Heart right ventricle (tissue), 16 donors: ENCODE results near the gene ADGRD2. TPM values are rescaled to one million over a fixed set of nuclear protein-coding genes. Genes with fewer than 3 reads are reported as not detected.

Source experiments
- ATAC-seq, 8 donors: fragments of 200-7000 bp; cut with Tn5 transposase; one replicate each; pipeline ENCODE4 v1.9.1; 2020; ENCODE audit warnings: mild to moderate bottlenecking in 8 of 8, moderate library complexity in 8 of 8, moderate number of reproducible peaks in 1 of 8
- DNase-seq, 2 donors: peaks; one replicate each; pipeline ENCODE4 v3.0.0-alpha.2; 2020
- H3K27ac ChIP-seq, 10 donors: fragments of 200-600 bp; sonication (generic) in 2 of 10; one replicate each; pipeline versions ENCODE4 v1.5.0 to v1.8.0; 2020 to 2022; ENCODE audit warnings: mild to moderate bottlenecking in 3 of 10
- H3K27me3 ChIP-seq, 7 donors: fragments of 200-600 bp; one replicate each; pipeline ENCODE4 v1.8.0; 2021 to 2022; ENCODE audit warnings: mild to moderate bottlenecking in 2 of 7
- H3K36me3 ChIP-seq, 9 donors: fragments of 200-600 bp; sonication (generic) in 1 of 9; one replicate each; pipeline versions ENCODE4 v1.5.0 to v1.8.0; 2020 to 2022; ENCODE audit warnings: mild to moderate bottlenecking in 2 of 9
- H3K4me1 ChIP-seq, 9 donors: fragments of 200-600 bp; sonication (generic) in 1 of 9; one replicate each; pipeline versions ENCODE4 v1.5.0 to v1.8.0; 2020 to 2022; ENCODE audit warnings: mild to moderate bottlenecking in 4 of 9
- H3K4me3 ChIP-seq, 10 donors: fragments of 200-600 bp; sonication (generic) in 2 of 10; one replicate each; pipeline versions ENCODE4 v1.5.0 to v1.8.0; 2020 to 2022; ENCODE audit warnings: mild to moderate bottlenecking in 7 of 10, moderate library complexity in 2 of 10
- H3K9me3 ChIP-seq, 11 donors: fragments of 200-600 bp in 10 of 11; sonication (generic) in 2 of 11; one replicate each; pipeline versions ENCODE4 v1.5.0 to v1.8.0; 2013 to 2022; ENCODE audit warnings: mild to moderate bottlenecking in 2 of 11, control low read depth in 1 of 11, moderate library complexity in 1 of 11
- WGBS, 2 donors: extraction: QIAGEN DNeasy Blood & Tissue Kit; methylation state at CpG; one replicate each; pipeline ENCODE4 v1.1.7; 2013; ENCODE audit warnings: inconsistent platforms in 1 of 2; 5-methylcytosine and 5-hydroxymethylcytosine counted together
- intact Hi-C, 10 donors: fragments of 100-400 bp; cut with DNase I; formaldehyde crosslinking; loops; one replicate each; pipeline versions ENCODE4 v1.11.1 to v1.14.2; 2022
- polyA plus RNA-seq, 2 donors: library from polyadenylated mRNA; stranded (reverse); fragments of 200-250 nt; gene quantifications; one replicate each; pipeline ENCODE4 v1.2.3, GENCODE V29; 2013
- total RNA-seq, 10 donors: library from RNA; stranded (reverse); fragmentation: NEBNext Ultra II Directional in 3 of 10; extraction: Animal tissue kit (Norgen Biotek cat#: 25700) in 3 of 10; gene quantifications; one replicate each; pipeline versions ENCODE4 v1.2.1 to v1.2.4, GENCODE V29; 2021 to 2023
- TF ChIP-seq, protein P1 (sequence below), 9 donors: fragments of 200-600 bp; sonication (generic) in 2 of 9; IDR thresholded peaks; one replicate each; pipeline versions ENCODE4 v1.5.0 to v1.8.0; 2021 to 2022; ENCODE audit warnings: antibody characterized with exemption in 9 of 9, mild to moderate bottlenecking in 5 of 9, moderate library complexity in 1 of 9
- donor health status: Arrhythmogenic right ventricular cardiomyopathy.
- donor health status: ischemic (EF 13 %, LVEDD 7.1; RV severe dilation, severe dysfunction).
- donor health status: healthy with polysubstance abuse.
- donor health status: DM: no; HTN: yes; CAD: no.
- donor health status: DM: no; HTN: no; CAD: no.
- donor health status: ischemic (EF 25% LVEDD 6.9; RV normal size, moderate dysfunction).
- donor health status: ischemic (EF 25% LVEDD 5.7; RV mildly dilated, moderate dysfunction).
- donor health status: healthy.
- donor health status: DM: yes; HTN: yes; CAD: no.
- donor health status: Ischemic cardiomyopathy.
- donor health status: ischemic (EF 35%, LVEDD 5.7; RV mildly dilated, moderate dysfunction).
- donor health status: nonischemic (EF 11% LVEDD 7.7; RV severe dilation, severe dysfunction).
- donor health status: DM: yes; HTN: yes; CAD: no.
- donor health status: PGD.
- donor health status: ischemic (EF 29% LVEDD 5.4; RV normal size, mild dysfunction).
- donor health status: nonischemic (EF 23%, LVEDD 6.1; RV moderate dilation, normal function).

Gene ADGRD2
- total and polyA plus RNA-seq, 12 donors: 0.03 to 0.68 TPM; not detected in 10

DNA sequence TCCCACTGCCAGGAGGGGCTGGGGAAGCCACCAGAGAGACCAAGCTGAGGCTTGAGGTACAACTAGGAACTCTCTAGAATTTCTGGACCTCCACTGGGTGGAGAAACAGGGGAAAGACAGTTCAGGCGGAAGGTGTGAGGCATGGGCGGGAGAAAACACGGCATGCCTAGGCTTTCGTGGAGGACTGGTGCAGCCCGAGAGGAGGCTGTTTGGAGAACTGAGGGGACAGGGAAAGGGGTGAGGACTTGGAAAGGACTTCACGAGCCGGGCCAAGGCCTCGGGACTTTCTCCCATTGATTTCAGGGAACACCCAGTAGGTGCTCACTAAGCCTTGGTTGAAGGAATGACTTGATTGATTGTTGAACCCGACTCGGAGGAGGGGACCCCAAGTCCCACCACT is 9.5 kb upstream of the ADGRD2 start:
- TF ChIP-seq, protein P1, sequence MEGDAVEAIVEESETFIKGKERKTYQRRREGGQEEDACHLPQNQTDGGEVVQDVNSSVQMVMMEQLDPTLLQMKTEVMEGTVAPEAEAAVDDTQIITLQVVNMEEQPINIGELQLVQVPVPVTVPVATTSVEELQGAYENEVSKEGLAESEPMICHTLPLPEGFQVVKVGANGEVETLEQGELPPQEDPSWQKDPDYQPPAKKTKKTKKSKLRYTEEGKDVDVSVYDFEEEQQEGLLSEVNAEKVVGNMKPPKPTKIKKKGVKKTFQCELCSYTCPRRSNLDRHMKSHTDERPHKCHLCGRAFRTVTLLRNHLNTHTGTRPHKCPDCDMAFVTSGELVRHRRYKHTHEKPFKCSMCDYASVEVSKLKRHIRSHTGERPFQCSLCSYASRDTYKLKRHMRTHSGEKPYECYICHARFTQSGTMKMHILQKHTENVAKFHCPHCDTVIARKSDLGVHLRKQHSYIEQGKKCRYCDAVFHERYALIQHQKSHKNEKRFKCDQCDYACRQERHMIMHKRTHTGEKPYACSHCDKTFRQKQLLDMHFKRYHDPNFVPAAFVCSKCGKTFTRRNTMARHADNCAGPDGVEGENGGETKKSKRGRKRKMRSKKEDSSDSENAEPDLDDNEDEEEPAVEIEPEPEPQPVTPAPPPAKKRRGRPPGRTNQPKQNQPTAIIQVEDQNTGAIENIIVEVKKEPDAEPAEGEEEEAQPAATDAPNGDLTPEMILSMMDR (IDR thresholded peaks at IDR 0.05): no peak
- Histone ChIP-seq H3K9me3 (peaks cover 0 to 6% (median 0%) of the 10 kb centered on the region in 11 donors), H3K36me3 (no peaks in the 10 kb centered on the region), H3K4me3 (no peak overlapping the region), H3K27ac (no peak overlapping the region), H3K4me1 (no peaks in the 10 kb centered on the region), H3K27me3 (peaks cover 0 to 8% (median 3%) of the 10 kb centered on the region in 7 donors)
- WGBS, 2 donors: 75 to 77% methylated on average over 10 of the region's 10 CpGs
- DNase-seq: no peak
- intact Hi-C loops: no loop called here
- no peak for ATAC-seq

GRCh38 chr9:124441291-124441690 is 9.0 kb upstream of the ADGRD2 start:
- 79 to 82% methylated on average over 15 to 16 of the region's 16 CpGs for WGBS, 2 donors
- H3K4me1 ChIP-seq: no peaks in the 10 kb centered on the region
- no peak for ATAC-seq
- DNase-seq: no peak
- peaks cover 0 to 6% (median 0%) of the 10 kb centered on the region in 11 donors for H3K9me3 ChIP-seq
- TF ChIP-seq, protein P1 (IDR thresholded peaks at IDR 0.05): no peak
- no peaks in the 10 kb centered on the region for H3K36me3 ChIP-seq
- peaks cover 0 to 8% (median 3%) of the 10 kb centered on the region in 7 donors for H3K27me3 ChIP-seq
- intact Hi-C loops: no loop called here
- no peak overlapping the region for H3K27ac ChIP-seq
- no peak overlapping the region for H3K4me3 ChIP-seq

- peaks cover 0 to 8% (median 3%) of the 10 kb centered on the region in 7 donors for H3K27me3 ChIP-seq
- peaks cover 0 to 6% (median 0%) of the 10 kb centered on the region in 11 donors for H3K9me3 ChIP-seq
- intact Hi-C loops: no loop called here
- DNase-seq (no peak), ATAC-seq (no peak)
- peaks cover 0 to 2% (median 0%) of the 10 kb centered on the region in 9 donors for H3K4me1 ChIP-seq
- H3K4me3 ChIP-seq: no peak overlapping the region
- H3K27ac ChIP-seq: no peak overlapping the region
- no peaks in the 10 kb centered on the region for H3K36me3 ChIP-seq
- TF ChIP-seq, protein P1 (IDR thresholded peaks at IDR 0.05): no peak
Measured at GRCh38 chr9:124442379-124442778, 7.9 kb upstream of the ADGRD2 start.

- 82 to 88% methylated on average over 3 of the region's 3 CpGs for WGBS, 2 donors
- DNase-seq: no peak
- no peaks in the 10 kb centered on the region for H3K36me3 ChIP-seq
- peaks cover 0 to 8% (median 3%) of the 10 kb centered on the region in 7 donors for H3K27me3 ChIP-seq
- H3K27ac ChIP-seq: no peak overlapping the region
- no peak for ATAC-seq
- no peak overlapping the region for H3K4me3 ChIP-seq
- H3K4me1 ChIP-seq: peaks cover 0 to 6% (median 0%) of the 10 kb centered on the region in 9 donors
- TF ChIP-seq, protein P1 (IDR thresholded peaks at IDR 0.05): no peak
- intact Hi-C loops: no loop called here
- H3K9me3 ChIP-seq: peaks cover 0 to 6% (median 0%) of the 10 kb centered on the region in 11 donors
Measured at GRCh38 chr9:124442826-124443225, 7.4 kb upstream of the ADGRD2 start.
